ELF-1 (cell line): ENCODE data around the gene KCNE2.

ENCODE experiments used
- DNase-seq: peaks from one replicate; pipeline ENCODE4 v3.0.0-alpha.2; 2016; ENCODE audit warnings: low read depth, low spot score

KCNE2 gene

GRCh38 chr21:34363733-34364132, at the start of gene KCNE2:
Gene KCNE2 (plus strand): TSS chr21:34364006. CDS start chr21:34370479, 6,473 bp downstream.
- DNase-seq: no peak

GRCh38 chr21:34319585-34319984, 44.2 kb upstream of the KCNE2 start:
- DNase-seq: no peak

DNA sequence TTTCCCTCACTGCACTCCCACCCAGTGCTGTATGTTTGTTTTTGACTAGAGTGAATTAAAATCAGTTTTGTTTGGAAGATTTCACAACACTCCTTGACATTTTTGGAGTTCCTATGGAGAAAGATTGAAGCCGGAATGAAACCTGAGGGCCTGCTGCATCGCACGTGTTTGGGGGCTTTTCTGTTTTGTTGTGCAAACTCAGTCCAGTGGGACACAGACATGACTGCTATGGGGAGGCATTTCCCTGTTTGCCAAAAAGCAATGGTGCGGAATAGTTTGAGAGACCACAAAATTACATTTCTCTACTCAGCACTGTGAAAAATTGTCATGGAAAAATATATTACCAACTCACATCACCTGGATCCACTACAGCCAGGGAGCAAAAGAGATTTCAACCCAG, 43.8 kb upstream of the KCNE2 start:
- no peak for DNase-seq

GRCh38 chr21:34330055-34330454, 33.8 kb upstream of the KCNE2 start:
- no peak for DNase-seq

GRCh38 chr21:34331726-34332125, 32.1 kb upstream of the KCNE2 start:
- DNase-seq: no peak

DNA sequence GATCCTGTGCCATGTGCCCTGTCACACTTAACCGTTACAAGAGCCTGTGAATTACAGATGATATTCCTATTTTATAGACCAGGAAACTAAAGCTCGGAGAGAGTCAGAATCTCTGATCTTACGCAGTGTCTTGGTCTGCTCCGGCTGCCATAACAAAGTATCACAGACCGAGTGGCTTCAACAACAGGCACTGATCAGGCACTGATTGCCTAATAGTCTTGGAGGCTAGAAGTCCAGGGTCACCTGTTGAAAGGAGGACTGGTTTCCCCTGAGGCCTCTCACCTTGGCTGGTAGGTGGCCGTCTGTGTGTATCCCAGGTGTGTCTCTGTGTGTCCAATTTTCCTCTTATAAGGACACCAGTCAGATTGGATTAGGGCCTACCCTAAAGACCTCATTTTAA, 31.5 kb upstream of the KCNE2 start:
- no peak for DNase-seq

GRCh38 chr21:34333121-34333739, 30.6 kb upstream of the KCNE2 start:
- DNase-seq: no peak

- DNase-seq: no peak
These were observed 28.5 kb upstream of the KCNE2 start for GRCh38 chr21:34335316-34335715.

DNA sequence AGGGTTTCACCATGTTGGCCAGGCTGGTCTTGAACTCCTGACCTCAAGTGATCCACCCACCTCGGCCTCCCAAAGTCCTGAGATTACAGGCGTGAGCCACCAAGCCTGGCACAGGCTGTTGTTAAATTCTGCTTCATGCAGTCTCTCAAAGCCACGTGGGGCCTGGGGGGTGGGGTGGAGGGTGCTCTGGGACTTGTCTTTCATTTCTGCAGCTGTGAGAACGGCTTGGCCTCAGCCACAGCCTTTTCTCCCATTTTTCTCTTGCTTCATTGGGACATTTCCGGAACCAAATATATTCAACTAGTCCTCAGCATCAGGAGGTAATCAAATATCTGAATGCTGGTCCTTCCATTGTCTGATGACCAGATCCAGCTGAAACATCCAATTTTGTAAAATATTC, 27.6 kb upstream of the KCNE2 start:
- no peak for DNase-seq

- no peak for DNase-seq
These were observed 26.9 kb upstream of the KCNE2 start for GRCh38 chr21:34336756-34337391.

GRCh38 chr21:34337741-34338140, 26.1 kb upstream of the KCNE2 start:
- DNase-seq: no peak

DNA sequence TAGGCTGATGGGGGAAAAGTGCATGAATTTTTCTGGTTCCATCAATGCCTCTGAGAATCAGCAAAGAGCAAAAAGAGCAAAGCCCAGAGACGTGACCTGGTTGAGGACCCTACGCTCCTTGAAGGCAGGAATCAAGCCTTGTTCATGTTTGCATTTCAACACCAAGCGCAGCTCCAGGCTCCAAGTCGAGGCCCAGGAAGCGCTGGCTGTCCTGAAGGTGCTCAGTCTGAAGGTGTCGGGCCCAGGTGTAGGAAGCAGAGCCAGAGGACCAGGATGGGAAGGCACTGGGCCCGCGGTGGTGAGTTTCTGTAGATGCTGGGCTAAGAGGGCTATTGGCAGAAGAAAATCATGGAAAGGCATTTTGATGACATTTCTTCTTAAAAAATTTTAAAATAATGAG, 25.6 kb upstream of the KCNE2 start:
- DNase-seq: no peak

DNA sequence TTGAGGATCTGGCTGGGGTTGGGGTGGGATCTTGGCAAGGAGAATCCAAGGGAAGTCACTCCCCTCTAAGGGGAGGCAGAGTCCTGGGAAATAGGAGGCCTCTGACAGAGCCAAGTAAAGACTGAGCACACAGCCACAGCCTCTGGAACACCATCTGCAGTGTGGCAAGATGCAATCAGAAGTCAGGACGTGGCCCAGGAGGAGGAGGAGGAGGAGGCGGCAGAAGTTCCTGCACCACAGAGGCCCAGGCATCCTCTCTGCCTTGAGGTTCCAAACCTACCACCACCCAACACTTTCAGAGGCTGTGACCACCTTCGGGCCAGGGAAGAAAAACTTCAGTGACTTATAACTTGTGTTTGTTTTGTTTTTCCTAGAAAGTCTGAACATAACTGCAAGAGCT, 23.7 kb upstream of the KCNE2 start:
- no peak for DNase-seq

DNA sequence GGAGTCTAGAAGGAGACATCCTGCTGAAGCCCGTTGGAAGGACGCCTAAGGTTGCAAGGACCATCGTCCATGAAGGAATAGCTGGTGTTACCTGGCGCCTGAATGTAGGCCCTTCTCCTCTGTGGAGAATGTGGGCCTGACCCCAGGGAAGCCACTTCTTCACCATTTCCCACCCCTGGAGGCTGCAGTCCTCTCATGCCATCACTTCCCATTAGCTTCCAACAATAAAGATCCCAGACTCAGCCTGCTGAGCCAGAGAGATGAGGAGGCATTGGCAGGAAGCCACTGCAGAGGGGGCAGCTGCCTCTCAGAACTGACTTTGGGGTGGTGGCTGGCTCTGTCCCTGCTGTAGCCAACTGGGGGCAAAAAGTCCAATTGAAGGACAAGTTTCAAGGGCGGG, 21.3 kb upstream of the KCNE2 start:
- no peak for DNase-seq

- no peak for DNase-seq
These were observed 20.5 kb upstream of the KCNE2 start for GRCh38 chr21:34343347-34343746.

GRCh38 chr21:34343838-34344381, 19.9 kb upstream of the KCNE2 start:
- DNase-seq: no peak

DNA sequence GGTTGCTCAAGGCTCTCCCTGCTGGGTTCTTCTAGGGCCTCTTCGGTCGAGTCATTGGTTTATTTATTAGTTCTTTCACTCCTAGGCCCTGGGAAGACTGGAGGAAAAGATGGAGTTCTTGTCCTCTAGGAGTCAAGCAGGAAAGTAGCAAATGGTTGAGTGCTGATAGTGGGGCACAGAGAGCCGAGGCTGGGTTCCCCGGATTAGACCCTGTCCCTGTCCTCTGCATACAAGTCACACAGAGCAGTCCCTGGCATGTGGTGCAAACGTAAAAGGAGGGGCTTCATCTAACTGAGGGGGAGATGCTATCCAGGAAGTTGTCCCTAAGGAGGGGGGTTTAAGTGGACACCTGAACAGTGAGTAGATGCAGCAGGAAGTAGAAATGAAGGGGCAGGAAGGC, 19.2 kb upstream of the KCNE2 start:
- no peak for DNase-seq

GRCh38 chr21:34345091-34345871, 18.5 kb upstream of the KCNE2 start:
- DNase-seq: no peak

GRCh38 chr21:34345892-34346291, 17.9 kb upstream of the KCNE2 start:
- DNase-seq: no peak

DNA sequence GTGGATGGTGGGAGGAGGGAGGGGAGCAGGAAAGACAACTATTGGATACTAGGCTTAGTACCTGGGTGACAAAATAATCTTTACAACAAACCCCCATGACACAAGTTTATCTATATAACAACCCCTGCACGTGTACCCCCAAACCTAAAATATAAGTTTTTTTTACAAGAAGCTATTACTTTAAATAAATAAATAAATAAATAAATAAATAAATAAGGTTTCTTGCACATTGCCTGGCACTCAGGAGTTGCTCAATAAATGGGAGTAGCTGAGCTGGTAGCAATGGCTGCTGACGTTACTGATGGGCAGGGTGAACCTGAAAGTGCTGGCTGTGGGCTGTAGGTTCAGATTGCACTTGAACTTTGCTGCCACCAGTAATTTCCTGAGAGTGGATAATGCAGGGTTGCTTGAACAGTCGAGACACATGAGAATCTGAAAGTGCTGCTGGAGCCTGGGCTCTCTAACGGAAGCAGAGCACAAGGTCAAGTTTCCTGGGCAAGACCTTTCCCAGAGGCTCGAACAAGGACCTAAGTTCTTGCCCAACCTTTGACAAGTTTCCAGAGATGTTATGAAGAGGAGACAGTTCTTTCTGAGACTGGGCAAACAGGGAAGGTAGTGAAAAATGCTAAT, 14.8 kb upstream of the KCNE2 start:
- DNase-seq: no peak

DNA sequence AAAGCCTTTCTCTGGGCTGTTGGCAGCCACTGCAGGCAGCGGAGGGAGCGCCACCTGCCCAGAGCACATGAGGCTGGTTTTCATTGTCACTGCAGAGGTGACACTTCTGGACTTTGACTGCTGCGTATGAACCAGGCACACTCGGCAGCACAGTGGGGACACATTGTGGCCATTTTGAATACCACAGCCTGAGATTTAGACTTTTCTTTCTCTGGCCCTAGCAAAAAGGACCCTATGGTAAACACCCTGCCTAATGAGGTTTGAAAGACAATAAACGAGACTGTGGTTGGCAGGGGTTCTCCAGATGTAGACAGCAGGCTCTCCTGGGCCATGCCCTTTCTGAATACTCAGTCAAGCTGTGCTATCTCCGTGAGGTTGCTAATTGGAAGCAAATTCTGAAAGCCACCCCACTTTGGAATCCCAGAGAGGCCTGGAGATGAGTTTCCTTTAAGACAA, 12.0 kb upstream of the KCNE2 start:
- peak; percentile 79 for DNase-seq

GRCh38 chr21:34352556-34352955, 11.2 kb upstream of the KCNE2 start:
- DNase-seq: no peak
